HG03095 (cell line): ENCODE results near the gene PLXNA4.

Experiments
- ATAC-seq: cut with Tn5 transposase; IDR thresholded peaks from one replicate; pipeline ENCODE4 v1.9.1; 2021; ENCODE audit warnings: moderate library complexity; ENCODE audit not compliant: unreplicated experiment

Gene PLXNA4

GRCh38 chr7:132536654-132537395 is 39.4 kb downstream of the PLXNA4 start:
- no peak for ATAC-seq

- ATAC-seq, result no peak
Measured at GRCh38 chr7:132533916-132534315, 42.4 kb downstream of the PLXNA4 start.

GRCh38 chr7:132532281-132532680 is 44.0 kb downstream of the PLXNA4 start:
- no peak for ATAC-seq

GRCh38 chr7:132531562-132531961 is 44.7 kb downstream of the PLXNA4 start:
- no peak for ATAC-seq

GRCh38 chr7:132528695-132529094 is 47.6 kb downstream of the PLXNA4 start:
- no peak for ATAC-seq

- no peak for ATAC-seq
Measured at GRCh38 chr7:132527467-132528410, 48.5 kb downstream of the PLXNA4 start.

- no peak for ATAC-seq
Measured at GRCh38 chr7:132526111-132526740, 50.0 kb downstream of the PLXNA4 start.

GRCh38 chr7:132521423-132521822 is 54.8 kb downstream of the PLXNA4 start:
- ATAC-seq, result no peak

GRCh38 chr7:132520591-132521280 is 55.5 kb downstream of the PLXNA4 start:
- ATAC-seq, result no peak

- ATAC-seq, result no peak
Measured at GRCh38 chr7:132519936-132520335, 56.3 kb downstream of the PLXNA4 start.

GRCh38 chr7:132518839-132519173 is 57.5 kb downstream of the PLXNA4 start:
- no peak for ATAC-seq

GRCh38 chr7:132518102-132518838 is 58.0 kb downstream of the PLXNA4 start:
- ATAC-seq, result no peak

GRCh38 chr7:132516042-132516840 is 60.0 kb downstream of the PLXNA4 start:
- no peak for ATAC-seq

- ATAC-seq, result no peak
Measured at GRCh38 chr7:132515181-132515580, 61.1 kb downstream of the PLXNA4 start.

- no peak for ATAC-seq
Measured at GRCh38 chr7:132514430-132514829, 61.8 kb downstream of the PLXNA4 start.

GRCh38 chr7:132511921-132512320 is 64.3 kb downstream of the PLXNA4 start:
- no peak for ATAC-seq

GRCh38 chr7:132511387-132511786 is 64.9 kb downstream of the PLXNA4 start:
- ATAC-seq, result no peak

GRCh38 chr7:132509643-132510042 is 66.6 kb downstream of the PLXNA4 start:
- ATAC-seq, result no peak

GRCh38 chr7:132508724-132509353 is 67.4 kb downstream of the PLXNA4 start:
- ATAC-seq, result no peak
